Measurements from ENCODE around the gene SCAF4.
"Not testable (repeated sequence)": the region's sequence is repeated elsewhere in the genome, so short reads cannot be mapped to it uniquely, and the experiment has no call there.

The SCAF4 gene

DNA sequence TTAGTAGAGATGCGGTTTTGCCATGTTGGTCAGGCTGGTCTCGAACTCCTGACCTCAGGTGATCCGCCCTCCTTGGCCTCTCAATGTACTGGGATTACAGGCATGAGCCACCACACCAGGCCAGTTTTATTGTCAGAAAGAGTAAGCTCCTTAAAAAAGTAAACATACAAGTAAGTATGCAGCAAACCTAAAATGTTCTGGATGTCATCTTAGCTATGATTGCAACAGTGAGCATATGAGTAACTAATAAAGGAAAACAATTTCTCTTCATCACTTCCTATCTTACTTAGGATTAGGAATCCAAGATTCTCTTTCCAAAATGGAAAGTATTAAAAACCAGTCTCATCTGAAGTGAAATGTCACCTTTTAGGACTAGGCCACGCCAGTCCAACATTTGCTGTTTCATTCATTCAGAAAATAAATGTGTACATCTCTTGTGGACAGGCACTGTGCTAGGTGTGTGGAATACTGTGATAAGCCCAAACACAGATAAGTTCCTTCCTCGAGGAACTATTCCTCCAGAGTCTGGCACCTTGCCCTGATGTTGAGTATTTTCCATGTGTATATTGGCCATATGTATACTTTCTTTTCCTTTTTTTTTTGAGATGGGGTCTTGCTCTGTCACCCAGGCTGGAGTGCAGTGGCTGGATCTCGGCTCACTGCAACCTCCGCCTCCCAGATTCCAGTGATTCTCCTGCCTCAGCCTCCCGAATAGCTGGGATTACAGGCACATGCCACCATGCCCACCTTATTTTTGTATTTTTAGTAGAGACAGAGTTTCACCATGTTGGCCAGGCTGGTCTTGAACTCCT, 5.9 kb upstream of the SCAF4 start:
- DNase-seq, result not testable (repeated sequence)

DNA sequence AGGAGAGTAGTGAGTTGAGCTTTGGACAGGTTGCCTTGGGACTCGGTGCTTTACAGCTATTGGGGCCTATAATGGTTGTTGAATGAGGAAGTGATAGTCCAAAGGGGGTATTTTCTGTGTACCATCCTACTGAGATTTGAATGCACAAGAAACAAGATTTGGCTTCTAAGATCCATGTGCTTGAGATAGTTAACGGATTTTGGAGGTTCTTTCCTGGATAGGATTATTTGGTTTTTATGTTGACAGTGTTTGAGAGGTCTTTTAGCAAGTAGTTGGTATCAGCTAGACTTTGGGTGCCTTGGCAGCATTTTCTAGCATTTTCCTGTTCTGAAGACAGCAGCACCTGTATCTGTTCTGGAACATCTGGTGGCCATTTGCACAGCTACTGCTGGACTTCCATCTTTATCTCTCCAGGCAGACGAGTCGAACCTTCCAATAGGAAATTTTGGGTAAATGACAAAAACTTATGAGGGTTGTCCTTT, 3.6 kb upstream of the SCAF4 start:
- no peak for DNase-seq

DNA sequence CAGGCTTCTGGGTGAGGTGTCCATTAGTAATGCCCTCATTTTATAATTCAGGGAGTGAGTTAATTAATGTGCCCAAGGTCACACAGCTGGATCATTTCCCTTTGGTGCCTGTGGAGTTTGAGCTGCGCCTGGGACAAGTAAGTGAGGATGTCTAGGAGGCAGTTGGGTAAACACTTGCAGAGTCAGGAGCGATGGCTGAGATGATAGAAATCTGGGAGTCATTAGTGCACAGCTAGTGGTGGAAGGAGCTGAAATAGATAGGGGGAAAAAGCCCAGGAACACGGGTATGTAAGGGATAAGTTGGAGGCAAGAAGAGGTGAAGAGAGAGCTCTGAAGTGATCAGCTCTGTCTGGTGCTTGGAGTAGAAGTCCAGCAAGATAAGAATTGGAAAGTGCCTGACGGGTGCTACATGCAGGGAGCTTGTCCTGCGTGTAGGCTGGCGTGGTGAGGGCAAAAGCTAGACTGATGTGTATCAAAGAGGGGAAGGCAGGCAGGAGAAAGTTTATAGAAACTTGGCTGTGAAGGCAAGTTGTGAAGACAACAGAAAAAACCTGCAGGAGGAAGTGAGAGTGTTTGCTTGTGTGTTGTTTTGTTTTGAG, 1.7 kb upstream of the SCAF4 start:
- DNase-seq, result no peak

DNA sequence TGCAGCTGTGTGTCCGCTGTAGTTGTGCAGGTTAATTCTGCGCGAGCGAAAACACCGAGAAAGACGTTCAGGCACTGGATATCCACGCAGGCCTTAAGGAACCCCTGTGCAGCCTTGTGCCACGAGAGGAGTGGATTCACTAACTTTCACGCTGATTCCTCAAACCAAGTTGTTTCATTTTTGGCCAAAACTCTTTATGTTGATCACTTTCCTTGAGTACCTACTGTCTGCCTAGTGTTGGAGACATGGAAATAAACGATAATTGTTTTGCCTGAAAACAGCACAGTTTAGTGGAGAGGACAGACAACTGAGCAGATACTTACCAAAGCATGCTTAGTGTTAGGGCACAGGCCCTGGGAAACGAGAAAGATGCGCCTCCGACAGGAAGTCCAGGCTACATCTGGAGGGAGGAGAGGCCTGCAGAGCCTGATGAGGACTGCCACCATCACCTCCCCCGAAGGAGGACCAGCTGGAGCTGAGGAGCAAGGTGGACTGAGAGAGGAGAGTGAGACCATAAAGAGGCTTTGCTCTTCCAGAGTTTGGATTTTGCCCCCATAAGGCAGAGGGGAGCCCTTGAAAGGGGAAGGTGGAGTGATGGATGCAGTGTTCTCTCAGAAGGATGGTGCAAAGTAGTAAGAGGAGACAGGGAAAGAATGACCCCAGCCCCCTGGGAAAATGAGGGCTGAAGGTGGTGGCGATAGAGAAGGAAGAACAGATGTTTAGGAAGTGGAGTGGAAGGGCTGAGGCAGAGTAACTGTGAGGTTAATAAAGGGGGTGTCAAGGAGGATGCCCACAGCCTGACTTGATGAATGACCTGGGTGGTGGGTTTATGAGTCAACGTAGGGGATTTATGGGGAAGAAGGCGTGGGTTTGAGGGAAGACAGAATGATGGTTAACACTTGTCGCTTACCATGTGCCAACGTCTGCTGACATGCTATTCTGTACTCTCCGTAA, 956 bp upstream of the SCAF4 start:
- DNase-seq, result no peak

DNA sequence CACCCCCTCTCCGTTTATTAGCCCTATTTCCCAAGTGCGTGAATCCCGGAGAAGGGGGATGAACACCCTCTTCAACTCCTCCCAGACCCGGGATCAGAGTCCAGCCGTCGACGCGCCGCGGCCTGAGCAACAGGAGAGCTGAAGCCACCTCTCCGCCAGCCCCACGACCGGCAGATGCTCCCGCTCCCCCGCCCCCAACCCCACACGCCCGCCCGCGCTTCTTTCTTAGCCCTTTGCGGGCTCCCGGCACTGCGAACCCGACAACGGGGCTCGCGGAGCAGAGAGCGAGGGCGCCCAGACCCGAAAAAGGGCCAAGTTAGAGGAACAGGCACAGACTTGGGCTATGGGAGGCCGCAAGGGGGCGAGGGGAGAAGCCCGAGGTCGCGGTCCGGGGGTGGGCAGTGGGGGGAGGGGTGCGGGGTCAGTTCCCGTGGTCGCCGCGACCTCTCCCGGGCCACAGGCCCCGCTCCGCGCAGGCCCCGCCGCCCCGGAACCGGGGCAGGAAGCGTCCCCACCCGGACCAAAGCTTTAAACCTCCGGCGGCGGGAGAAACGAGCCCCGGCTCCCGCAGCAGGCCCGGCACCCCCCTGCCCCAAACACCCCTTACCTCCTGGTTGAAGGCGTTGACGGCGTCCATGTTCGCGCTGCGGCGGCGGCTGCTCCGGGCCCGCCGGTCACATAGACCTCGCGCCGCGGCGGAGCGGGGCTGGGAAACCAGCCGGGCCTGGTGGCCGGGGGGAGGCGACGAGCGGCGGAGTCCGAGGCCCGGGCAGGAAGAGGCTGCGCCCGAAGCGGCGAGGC, 662 bp downstream of the SCAF4 start:
- DNase-seq, result peak; percentile 50

DNA sequence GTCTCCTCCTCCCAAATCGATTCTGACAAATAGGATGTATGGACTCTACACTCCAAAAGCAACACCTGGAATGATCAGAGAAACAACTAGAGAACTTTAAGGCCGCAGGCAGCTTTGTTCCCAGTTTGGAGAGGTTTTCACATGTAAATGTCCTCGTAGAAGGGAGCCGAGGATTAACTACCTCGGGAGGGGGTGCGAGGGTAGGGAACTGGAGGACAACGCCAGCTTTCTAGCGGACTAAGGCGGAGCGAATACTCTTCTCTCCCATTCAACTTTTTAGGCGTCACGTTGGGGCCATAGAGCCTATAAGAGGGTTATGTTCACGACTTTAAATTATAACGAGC, 1.2 kb downstream of the SCAF4 start:
- no peak for DNase-seq

DNA sequence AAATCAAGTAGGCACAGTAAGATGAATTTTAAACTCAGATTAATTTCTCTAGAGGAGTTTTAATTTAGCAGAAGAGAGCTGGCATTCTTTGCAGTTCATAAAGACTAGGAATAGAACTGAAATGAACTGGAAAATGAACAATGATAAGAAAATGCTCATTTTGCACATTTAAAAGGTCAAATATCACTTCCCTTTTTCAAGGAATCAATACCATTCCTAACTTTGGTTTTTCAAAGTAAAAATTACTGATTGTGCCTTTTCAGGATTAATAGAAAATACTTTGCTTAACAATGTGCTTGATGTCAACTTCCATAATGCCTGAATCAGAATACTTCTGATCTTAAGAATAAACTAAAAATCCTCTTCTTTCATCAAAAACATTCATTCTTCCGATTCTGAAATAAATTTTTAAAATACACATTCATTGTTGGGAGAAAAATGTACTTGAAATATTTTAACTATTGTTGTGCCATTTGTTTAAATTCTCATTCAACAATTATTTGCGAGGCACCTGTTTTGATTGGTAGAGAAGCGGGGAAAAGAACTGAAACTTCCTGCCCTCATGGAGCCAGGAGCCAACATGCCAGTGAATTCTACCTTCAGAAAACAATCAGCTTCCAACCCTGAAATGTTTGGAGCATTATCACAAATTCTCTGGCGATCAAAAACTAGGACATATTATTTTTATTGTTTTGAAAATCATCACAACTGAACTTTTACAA, 2.1 kb downstream of the SCAF4 start:
- DNase-seq, result no peak

DNA sequence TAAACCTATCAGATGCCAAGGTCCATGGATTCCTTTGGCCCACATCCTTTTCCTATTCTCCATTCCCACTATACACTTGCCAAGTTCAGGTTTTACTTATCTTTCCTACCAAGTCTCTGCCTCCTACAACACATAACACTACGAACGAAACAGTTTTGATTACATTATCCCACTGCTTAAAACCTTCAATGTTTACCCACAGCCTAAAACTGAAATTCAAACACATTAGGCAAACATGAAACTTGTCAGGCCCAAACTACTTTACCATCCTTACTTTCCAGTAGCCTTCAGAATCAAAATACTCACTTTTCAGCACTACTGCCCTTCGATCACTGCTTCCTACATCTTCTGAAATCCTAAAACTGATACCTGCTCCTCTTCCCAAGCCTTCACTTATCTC, 3.0 kb downstream of the SCAF4 start:
- no peak for DNase-seq

DNA sequence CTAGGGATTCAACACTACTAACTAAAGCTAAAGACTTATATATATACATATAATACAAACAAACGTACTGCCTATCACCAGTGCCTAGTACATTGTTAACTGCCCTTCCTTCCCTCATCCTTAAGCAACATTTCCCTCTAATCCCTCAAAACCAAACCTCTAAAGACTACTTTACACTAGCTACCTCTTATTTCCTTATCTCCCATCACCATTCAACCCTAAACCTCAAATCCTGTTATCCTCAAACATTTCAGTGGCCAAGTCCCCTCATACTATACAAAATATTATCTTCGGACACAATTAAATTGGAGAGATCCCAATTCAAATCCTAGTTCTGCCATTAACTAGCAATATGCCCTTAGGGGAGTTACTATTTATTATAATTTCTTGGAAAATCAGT, 3.7 kb downstream of the SCAF4 start:
- DNase-seq, result no peak

DNA sequence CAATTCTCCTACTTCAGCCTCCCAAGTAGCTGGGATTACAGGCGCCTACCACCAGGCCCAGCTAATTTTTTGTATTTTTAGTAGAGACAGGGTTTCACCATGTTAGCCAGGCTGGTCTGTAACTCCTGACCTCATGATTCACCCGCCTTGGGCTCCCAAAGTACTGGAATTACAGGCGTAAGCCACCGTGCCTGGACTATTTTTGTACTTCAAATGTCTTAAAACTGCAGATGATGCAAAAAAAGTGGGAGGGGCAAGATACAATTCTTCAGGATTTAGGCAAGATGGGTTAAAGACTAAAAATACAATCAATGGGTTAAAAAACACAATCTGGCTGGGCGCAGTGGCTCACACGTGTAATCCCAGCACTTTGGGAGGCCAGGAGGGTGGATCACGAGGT, 4.7 kb downstream of the SCAF4 start:
- DNase-seq, result no peak

DNA sequence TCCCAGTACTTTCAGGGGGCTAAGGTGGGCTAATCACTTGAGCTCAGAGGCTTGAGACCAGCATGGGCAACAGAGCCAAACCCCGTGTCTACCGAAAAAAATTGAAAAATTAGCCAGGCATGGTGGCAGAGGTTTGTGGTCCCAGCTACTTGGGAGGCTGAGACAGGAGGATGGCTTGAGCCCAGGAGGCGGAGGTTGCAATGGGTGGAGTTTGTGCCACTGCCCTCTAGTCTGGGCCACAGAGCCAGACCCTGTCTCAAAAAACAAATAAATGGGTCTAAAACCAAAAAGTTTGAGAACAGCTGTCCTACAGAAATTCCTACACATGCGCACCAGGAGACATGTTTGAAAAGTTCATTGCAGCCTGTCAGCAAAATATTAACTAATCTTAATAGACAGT, 5.5 kb downstream of the SCAF4 start:
- no peak for DNase-seq

DNA sequence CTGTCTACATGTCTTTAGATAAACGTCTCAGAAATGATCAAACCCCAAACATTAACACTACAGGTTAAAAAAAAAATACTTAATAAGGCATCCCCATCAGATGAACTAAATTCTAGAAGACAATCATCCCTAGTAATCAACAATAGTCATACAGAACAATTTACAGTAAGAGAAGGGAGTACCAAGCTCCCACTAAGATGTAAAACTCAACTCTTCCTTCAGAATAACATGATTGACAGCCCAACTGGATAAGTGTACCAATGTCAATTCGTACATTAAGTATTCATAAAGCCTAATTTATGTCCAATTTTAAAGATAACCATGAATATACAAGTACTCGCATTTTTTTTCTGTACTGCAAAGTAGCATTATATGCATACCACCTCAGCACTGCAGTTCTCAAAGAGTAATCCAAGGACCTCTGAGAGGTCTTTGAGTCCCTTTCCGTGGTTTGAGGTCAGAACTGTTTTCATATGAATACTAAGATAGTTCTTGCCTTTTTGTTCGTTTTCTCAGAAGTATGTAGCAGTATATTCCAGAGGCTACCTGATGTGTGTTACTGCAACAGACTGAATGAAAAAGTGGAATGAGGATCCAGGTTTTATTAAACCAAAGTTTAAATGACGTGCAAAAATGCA, 6.6 kb downstream of the SCAF4 start:
- DNase-seq, result no peak

DNA sequence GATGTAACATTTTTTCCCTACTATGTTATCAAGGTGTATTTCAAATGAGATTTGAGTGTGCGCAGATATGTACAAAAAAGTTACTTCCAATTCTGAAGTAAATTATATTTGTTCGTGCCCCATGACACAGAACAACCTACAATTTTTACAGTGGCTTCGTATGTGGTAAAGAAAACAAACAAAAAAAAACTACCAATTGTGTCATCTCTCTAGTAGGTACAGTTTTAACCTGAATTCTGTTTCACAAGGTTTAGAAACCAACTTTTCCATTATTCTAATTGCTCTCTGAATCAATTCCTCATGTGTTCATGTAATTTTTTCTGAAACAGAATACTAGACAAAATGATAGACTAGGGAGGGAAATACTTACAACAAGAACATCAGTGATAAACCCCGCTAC, 7.4 kb downstream of the SCAF4 start:
- DNase-seq, result no peak

DNA sequence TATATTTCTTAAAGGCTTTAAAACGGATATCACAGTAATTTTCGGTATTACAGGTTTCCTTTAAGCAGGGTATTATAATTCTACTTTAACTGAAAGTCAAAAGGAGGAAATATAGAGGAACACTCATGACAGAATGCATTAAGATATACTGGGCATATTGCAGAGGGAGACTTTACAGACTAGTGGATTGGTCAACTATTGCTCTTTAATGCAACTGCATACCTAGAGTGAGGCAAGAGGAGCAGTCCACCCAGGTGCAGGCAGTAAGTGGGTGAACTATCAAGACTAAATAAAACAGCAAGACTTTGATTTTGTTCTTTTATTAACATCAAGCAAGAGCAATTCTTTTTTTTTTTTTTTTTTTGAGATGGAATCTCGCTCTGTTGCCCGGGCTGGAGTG, 10.5 kb downstream of the SCAF4 start:
- DNase-seq, result no peak

DNA sequence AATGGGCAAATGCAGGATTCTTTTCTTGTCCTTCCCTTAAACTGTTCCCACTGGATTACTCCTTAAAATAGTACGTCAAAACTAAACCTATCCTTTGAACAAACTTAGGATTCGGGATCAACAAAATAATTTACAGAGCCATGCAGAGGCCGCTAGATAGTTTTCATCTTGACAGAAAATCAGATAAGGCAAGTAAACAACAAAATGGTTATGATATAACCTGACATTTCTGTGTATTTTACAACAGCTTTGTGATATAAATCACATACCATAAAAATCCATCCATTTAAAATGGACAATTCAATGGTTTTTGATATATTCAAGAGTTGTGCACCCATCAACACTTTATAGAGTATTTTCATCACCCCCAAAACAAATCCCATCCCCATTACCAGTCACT, 11.2 kb downstream of the SCAF4 start:
- no peak for DNase-seq

DNA sequence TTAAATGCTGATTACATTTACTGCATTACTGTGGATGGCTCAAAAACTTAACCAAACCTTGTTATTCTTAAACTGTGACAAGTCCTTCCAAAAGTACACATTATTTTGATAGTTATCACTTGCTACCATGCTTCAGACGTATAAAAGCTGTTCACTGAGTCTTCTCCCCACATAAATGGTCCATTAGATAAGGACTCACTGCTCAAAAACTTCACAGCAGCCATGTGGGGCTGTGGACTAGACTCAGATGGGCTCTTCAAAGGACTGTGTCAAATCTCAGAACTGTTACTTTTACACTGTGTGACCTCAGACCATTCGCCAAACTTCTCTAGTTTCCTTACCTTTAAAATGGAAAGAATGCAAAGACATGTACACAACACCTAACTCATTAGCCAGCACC, 11.6 kb downstream of the SCAF4 start:
- no peak for DNase-seq

DNA sequence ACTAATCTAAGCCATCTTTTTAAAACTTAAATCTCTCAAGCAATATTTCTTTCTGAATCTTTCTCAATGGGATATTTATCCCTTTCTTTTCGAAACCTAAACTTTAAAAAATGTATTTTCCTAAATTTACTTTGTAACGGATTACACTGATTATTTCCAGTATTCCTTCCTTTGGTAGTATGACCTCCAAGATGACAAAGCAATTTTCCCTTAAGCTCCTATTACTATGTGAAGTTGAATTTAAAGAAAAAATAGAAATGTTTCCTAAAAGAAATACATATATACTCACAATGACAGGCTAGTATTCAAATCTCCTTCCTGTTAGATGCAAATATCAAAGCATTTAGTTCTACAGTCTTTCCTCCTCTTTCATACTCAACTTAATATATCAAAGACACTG, 15.8 kb downstream of the SCAF4 start:
- no peak for DNase-seq

DNA sequence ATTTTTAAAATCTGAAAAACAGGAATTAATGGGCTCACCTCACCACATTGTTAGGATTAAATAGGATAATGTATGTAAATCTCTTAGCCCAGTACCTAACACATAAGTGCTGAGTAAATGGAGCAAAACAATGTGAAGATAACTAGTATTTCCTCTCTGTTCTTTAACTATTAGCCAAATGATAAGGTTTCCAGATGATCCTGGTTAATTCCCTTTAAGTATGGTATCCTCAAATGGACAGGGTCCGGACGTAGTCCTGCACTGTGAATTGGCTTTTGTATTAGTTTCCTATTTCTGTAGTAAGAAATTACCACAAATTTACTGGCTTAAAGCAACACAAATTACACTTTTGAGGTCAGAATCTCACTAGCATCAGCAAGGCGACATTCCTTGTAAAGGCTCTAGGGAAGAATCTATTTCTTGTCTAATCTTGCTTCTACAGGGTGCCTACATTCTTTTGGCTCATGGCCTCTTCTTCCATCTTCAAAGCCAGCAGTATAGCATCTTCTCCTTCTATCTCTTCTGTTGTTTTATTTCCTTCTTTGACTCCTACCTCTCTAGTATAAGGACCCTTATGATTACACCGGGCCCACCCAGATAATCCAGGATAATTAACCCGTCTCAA, 17.1 kb downstream of the SCAF4 start:
- no peak for DNase-seq

DNA sequence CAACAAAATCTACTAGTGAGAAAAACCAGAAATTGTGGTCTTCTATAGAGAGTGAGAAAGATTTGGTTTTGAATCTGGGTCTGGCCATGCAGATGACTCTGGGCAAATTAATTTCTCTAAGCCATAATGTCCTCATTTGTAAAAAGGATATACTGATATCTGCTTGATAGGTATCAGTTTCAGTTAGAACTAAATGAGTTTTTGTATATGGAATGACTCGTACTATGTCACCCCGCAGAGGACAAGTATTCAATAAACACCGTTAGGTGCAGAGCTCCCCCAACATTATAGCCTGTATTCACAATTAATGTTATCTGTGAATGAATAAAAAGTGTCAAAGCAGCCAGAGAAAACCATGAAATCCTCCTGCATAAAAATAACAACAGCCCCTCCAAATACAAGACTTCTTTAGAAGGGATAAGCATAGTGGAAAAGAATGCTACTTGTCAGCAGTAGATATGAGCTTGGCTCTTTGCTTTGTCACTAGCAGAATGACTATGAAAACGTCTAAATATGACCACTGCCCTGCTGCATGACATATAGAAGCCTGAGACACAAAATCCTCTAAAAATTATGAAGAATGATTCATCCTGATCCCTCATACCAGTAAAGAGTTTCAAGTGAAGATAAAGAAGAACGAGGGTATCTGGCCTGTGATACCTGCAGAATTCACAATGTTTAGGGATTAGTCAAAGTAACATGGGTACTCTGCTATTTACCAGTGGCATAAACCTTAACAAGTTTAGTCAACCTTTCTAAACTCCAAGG, 17.8 kb downstream of the SCAF4 start:
- DNase-seq, result peak; percentile 5

DNA sequence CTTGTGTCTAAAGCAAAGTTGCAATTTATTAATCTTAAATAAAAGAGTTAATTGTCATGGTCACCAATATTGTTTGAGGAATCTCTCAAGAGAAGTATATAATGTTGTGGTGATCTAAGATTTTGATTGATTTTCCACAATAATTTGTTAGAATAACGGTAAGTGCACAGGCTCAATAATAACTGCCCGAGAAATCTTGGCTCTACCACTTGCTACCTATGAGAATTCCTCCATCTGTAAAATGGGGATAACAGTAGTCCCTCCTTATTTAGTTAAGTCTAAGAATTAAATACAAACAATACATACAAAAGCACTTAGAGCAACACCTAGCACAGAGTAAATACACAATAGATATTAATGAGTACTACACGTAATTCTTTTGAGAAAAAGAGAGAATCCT, 18.8 kb downstream of the SCAF4 start:
- DNase-seq, result no peak

Measured in stimulated activated CD4-positive, alpha-beta T cell treated with anti-CD3 and anti-CD28 coated beads, Interleukin-1b, Interleukin-23, amount 100 ng/mL, for 48 hours (primary cell).